ENCODE data around the gene DNAJB1.

GRCh38 chr19:14517446-14517839 is 754 bp downstream of the DNAJB1 start:
- TF ChIP-seq EZH2 (IDR thresholded peaks at IDR 0.05; ENCODE audit: low read depth, unreplicated experiment) = no peak
- TF ChIP-seq, protein P1, sequence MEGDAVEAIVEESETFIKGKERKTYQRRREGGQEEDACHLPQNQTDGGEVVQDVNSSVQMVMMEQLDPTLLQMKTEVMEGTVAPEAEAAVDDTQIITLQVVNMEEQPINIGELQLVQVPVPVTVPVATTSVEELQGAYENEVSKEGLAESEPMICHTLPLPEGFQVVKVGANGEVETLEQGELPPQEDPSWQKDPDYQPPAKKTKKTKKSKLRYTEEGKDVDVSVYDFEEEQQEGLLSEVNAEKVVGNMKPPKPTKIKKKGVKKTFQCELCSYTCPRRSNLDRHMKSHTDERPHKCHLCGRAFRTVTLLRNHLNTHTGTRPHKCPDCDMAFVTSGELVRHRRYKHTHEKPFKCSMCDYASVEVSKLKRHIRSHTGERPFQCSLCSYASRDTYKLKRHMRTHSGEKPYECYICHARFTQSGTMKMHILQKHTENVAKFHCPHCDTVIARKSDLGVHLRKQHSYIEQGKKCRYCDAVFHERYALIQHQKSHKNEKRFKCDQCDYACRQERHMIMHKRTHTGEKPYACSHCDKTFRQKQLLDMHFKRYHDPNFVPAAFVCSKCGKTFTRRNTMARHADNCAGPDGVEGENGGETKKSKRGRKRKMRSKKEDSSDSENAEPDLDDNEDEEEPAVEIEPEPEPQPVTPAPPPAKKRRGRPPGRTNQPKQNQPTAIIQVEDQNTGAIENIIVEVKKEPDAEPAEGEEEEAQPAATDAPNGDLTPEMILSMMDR (conservative IDR thresholded peaks at IDR 0.05; ENCODE audit: low read depth in 2 of 2) = no peak
- TF ChIP-seq, protein P2, sequence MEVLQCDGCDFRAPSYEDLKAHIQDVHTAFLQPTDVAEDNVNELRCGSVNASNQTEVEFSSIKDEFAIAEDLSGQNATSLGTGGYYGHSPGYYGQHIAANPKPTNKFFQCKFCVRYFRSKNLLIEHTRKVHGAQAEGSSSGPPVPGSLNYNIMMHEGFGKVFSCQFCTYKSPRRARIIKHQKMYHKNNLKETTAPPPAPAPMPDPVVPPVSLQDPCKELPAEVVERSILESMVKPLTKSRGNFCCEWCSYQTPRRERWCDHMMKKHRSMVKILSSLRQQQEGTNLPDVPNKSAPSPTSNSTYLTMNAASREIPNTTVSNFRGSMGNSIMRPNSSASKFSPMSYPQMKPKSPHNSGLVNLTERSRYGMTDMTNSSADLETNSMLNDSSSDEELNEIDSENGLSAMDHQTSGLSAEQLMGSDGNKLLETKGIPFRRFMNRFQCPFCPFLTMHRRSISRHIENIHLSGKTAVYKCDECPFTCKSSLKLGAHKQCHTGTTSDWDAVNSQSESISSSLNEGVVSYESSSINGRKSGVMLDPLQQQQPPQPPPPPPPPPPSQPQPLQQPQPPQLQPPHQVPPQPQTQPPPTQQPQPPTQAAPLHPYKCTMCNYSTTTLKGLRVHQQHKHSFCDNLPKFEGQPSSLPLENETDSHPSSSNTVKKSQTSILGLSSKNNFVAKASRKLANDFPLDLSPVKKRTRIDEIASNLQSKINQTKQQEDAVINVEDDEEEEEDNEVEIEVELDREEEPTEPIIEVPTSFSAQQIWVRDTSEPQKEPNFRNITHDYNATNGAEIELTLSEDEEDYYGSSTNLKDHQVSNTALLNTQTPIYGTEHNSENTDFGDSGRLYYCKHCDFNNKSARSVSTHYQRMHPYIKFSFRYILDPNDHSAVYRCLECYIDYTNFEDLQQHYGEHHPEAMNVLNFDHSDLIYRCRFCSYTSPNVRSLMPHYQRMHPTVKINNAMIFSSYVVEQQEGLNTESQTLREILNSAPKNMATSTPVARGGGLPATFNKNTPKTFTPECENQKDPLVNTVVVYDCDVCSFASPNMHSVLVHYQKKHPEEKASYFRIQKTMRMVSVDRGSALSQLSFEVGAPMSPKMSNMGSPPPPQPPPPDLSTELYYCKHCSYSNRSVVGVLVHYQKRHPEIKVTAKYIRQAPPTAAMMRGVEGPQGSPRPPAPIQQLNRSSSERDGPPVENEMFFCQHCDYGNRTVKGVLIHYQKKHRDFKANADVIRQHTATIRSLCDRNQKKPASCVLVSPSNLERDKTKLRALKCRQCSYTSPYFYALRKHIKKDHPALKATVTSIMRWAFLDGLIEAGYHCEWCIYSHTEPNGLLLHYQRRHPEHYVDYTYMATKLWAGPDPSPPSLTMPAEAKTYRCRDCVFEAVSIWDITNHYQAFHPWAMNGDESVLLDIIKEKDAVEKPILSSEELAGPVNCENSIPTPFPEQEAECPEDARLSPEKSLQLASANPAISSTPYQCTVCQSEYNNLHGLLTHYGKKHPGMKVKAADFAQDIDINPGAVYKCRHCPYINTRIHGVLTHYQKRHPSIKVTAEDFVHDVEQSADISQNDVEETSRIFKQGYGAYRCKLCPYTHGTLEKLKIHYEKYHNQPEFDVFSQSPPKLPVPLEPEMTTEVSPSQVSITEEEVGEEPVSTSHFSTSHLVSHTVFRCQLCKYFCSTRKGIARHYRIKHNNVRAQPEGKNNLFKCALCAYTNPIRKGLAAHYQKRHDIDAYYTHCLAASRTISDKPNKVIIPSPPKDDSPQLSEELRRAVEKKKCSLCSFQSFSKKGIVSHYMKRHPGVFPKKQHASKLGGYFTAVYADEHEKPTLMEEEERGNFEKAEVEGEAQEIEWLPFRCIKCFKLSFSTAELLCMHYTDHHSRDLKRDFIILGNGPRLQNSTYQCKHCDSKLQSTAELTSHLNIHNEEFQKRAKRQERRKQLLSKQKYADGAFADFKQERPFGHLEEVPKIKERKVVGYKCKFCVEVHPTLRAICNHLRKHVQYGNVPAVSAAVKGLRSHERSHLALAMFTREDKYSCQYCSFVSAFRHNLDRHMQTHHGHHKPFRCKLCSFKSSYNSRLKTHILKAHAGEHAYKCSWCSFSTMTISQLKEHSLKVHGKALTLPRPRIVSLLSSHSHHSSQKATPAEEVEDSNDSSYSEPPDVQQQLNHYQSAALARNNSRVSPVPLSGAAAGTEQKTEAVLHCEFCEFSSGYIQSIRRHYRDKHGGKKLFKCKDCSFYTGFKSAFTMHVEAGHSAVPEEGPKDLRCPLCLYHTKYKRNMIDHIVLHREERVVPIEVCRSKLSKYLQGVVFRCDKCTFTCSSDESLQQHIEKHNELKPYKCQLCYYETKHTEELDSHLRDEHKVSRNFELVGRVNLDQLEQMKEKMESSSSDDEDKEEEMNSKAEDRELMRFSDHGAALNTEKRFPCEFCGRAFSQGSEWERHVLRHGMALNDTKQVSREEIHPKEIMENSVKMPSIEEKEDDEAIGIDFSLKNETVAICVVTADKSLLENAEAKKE (CRISPR knock-in tag; IDR thresholded peaks at IDR 0.05) = no peak
- no peak for TF ChIP-seq CREB1 (CRISPR knock-in tag; IDR thresholded peaks at IDR 0.05; ENCODE audit: low read depth)
- no peak for TF ChIP-seq EZH2phosphoT487 (IDR thresholded peaks at IDR 0.05; ENCODE audit: unreplicated experiment)
- TF ChIP-seq POLR2AphosphoS5 (IDR thresholded peaks at IDR 0.05; ENCODE audit: low read depth) = no peak
- no peak for TF ChIP-seq JUNB (IDR thresholded peaks at IDR 0.05; ENCODE audit: unreplicated experiment)
- no peak for TF ChIP-seq REST (IDR thresholded peaks at IDR 0.05; ENCODE audit: unreplicated experiment)

Measured in GM23338 (cell line).